ENCODE data around the gene TAL1.
"Not testable (repeated sequence)": the region's sequence is repeated elsewhere in the genome, so short reads cannot be mapped to it uniquely, and the experiment has no call there.

The TAL1 gene

GRCh38 chr1:47210666-47211065 is 21.4 kb downstream of the TAL1 start:
- DNase-seq, result no peak

GRCh38 chr1:47209725-47210325 is 22.2 kb downstream of the TAL1 start:
- no peak for DNase-seq

GRCh38 chr1:47209091-47209490 is 22.9 kb downstream of the TAL1 start:
- no peak for DNase-seq

GRCh38 chr1:47208374-47208850 is 23.6 kb downstream of the TAL1 start:
- no peak for DNase-seq

- DNase-seq, result no peak
Observed at GRCh38 chr1:47207803-47208373, 24.1 kb downstream of the TAL1 start.

GRCh38 chr1:47205918-47206317 is 26.1 kb downstream of the TAL1 start:
- no peak for DNase-seq

- peak; percentile 43 for DNase-seq
Observed at GRCh38 chr1:47203504-47203903, 28.5 kb downstream of the TAL1 start.

GRCh38 chr1:47201179-47201578 is 30.8 kb downstream of the TAL1 start:
- peak; percentile 34 for DNase-seq

- DNase-seq, result no peak
Observed at GRCh38 chr1:47198214-47198613, 33.8 kb downstream of the TAL1 start.

GRCh38 chr1:47196622-47197021 is 35.4 kb downstream of the TAL1 start:
- peak; percentile 26 for DNase-seq

GRCh38 chr1:47195981-47196380 is 36.0 kb downstream of the TAL1 start:
- DNase-seq, result not testable (repeated sequence)

- DNase-seq, result peak; percentile 68
Observed at GRCh38 chr1:47194311-47194710, 37.7 kb downstream of the TAL1 start.

GRCh38 chr1:47193496-47193895 is 38.5 kb downstream of the TAL1 start:
- not testable (repeated sequence) for DNase-seq

GRCh38 chr1:47192458-47193384 is 39.3 kb downstream of the TAL1 start:
- peak; percentile 91 for DNase-seq

GRCh38 chr1:47191940-47192457 is 40.0 kb downstream of the TAL1 start:
- DNase-seq, result no peak

- no peak for DNase-seq
Observed at GRCh38 chr1:47190857-47191256, 41.2 kb downstream of the TAL1 start.

GRCh38 chr1:47190509-47190855 is 41.5 kb downstream of the TAL1 start:
- no peak for DNase-seq

- peak; percentile 54 for DNase-seq
Observed at GRCh38 chr1:47189844-47190508, 42.0 kb downstream of the TAL1 start, which contains the start of gene PDZK1IP1. Gene PDZK1IP1, minus strand, starts transcription at chr1:47190036. Its CDS starts 104 bp downstream, at chr1:47189932.

- DNase-seq, result no peak
Observed at GRCh38 chr1:47188791-47189785, 42.9 kb downstream of the TAL1 start.

GRCh38 chr1:47187926-47188250 is 44.1 kb downstream of the TAL1 start:
- DNase-seq, result no peak

GRCh38 chr1:47187231-47187925 is 44.6 kb downstream of the TAL1 start:
- DNase-seq, result no peak
